Sigmoid colon (tissue), 4 donors: Measurements from ENCODE around the gene COL6A2.

Experiments
- CTCF ChIP-seq, 4 experiments: fragments of 450-650 bp in 3 of 4; fragments of 200-600 bp in 1 of 4; IDR thresholded peaks; one replicate each; pipeline ENCODE4 v1.5.1; 2016 to 2019; ENCODE audit warnings: antibody characterized with exemption in 4 of 4, mild to moderate bottlenecking in 3 of 4, moderate library complexity in 2 of 4
- EP300 ChIP-seq, 4 donors: sonication (generic); formaldehyde crosslinking; IDR thresholded peaks; one replicate each; pipeline ENCODE4 v1.6.1; 2017; ENCODE audit warnings: antibody characterized with exemption in 4 of 4
- POLR2A ChIP-seq, 2 donors: fragments of 450-650 bp; IDR thresholded peaks; one replicate each; pipeline ENCODE4 v1.6.1; 2016; ENCODE audit warnings: antibody characterized with exemption in 2 of 2, mild to moderate bottlenecking in 2 of 2, moderate library complexity in 2 of 2
- POLR2AphosphoS5 ChIP-seq, 4 donors: sonication (generic); formaldehyde crosslinking; IDR thresholded peaks; one replicate each; pipeline ENCODE4 v1.6.1; 2017; ENCODE audit warnings: antibody characterized with exemption in 4 of 4

- no peak for TF ChIP-seq CTCF (IDR thresholded peaks at IDR 0.05)
- no peak for TF ChIP-seq POLR2A (IDR thresholded peaks at IDR 0.05)
- no peak for TF ChIP-seq EP300 (IDR thresholded peaks at IDR 0.05)
- no peak for TF ChIP-seq POLR2AphosphoS5 (IDR thresholded peaks at IDR 0.05)
These were observed 55.0 kb downstream of the COL6A2 start for GRCh38 chr21:46152927-46153246.
